Lung (tissue), 13 donors: ENCODE results near the gene PRKCA. TPM values are rescaled to one million over a fixed set of nuclear protein-coding genes. Genes with fewer than 3 reads are reported as not detected.

Experiments
- ATAC-seq: fragments of 200-7000 bp; cut with Tn5 transposase; one replicate; pipeline ENCODE4 v1.9.1; 2020; ENCODE audit warnings: moderate number of reproducible peaks; ENCODE audit not compliant: insufficient read depth, low FRiP score
- DNase-seq, 3 donors: peaks; one replicate each; pipeline ENCODE4 v3.0.0-alpha.2; 2013 to 2017
- H3K27ac ChIP-seq, 2 donors: one replicate each; pipeline ENCODE4 v1.5.1; 2013; ENCODE audit warnings: mild to moderate bottlenecking in 2 of 2, moderate library complexity in 2 of 2, control low read depth in 1 of 2, inconsistent platforms in 1 of 2, low read depth in 1 of 2, low read length in 1 of 2
- H3K27me3 ChIP-seq, 3 donors: one replicate each; pipeline ENCODE4 v1.5.1; 2013; ENCODE audit warnings: low read length in 2 of 3; ENCODE audit not compliant: control insufficient read depth in 3 of 3, insufficient read depth in 3 of 3
- H3K36me3 ChIP-seq, 4 donors: one replicate each; pipeline ENCODE4 v1.5.1; 2013; ENCODE audit warnings: low read length in 4 of 4, mild to moderate bottlenecking in 1 of 4, moderate library complexity in 1 of 4; ENCODE audit not compliant: control insufficient read depth in 4 of 4, insufficient read depth in 4 of 4
- H3K4me1 ChIP-seq, 5 donors: one replicate each; pipeline ENCODE4 v1.5.1; 2013; ENCODE audit warnings: low read length in 5 of 5, mild to moderate bottlenecking in 2 of 5, moderate library complexity in 1 of 5; ENCODE audit not compliant: control insufficient read depth in 5 of 5, insufficient read depth in 5 of 5
- H3K4me3 ChIP-seq: one replicate; pipeline ENCODE4 v1.5.1; 2013; ENCODE audit warnings: mild to moderate bottlenecking, control low read depth, moderate library complexity
- H3K9ac ChIP-seq, 2 donors: one replicate each; pipeline ENCODE4 v1.5.1; 2013; ENCODE audit warnings: low read length in 2 of 2, control low read depth in 1 of 2; ENCODE audit not compliant: insufficient read depth in 1 of 2
- H3K9me3 ChIP-seq, 4 donors: one replicate each; pipeline ENCODE4 v1.5.1; 2013; ENCODE audit warnings: low read length in 3 of 4, mild to moderate bottlenecking in 1 of 4, moderate library complexity in 1 of 4; ENCODE audit not compliant: control insufficient read depth in 4 of 4, insufficient read depth in 3 of 4
- WGBS, 2 donors: extraction: QIAGEN DNeasy Blood & Tissue Kit; methylation state at CpG; one replicate each; pipeline ENCODE4 v1.1.7; 2013; 5-methylcytosine and 5-hydroxymethylcytosine counted together
- polyA plus RNA-seq, 2 donors: library from polyadenylated mRNA; stranded (reverse); fragments of 200-250 nt; gene quantifications; one replicate each; pipeline ENCODE4 v1.2.1, GENCODE V29; 2013
- small RNA-seq: library from RNA; depleted of rRNA; stranded (forward); fragments of <200 nt; gene quantifications from one replicate; pipeline ENCODE3, GENCODE V24; 2014; ENCODE audit warnings: low replicate concordance
- total RNA-seq, 2 donors: library from RNA; depleted of rRNA in 1 of 2; stranded (reverse); fragments of >200 nt in 1 of 2; gene quantifications; one replicate each; pipeline ENCODE4 v1.2.1, GENCODE V29; 2014 to 2021
- TF ChIP-seq, protein P1 (sequence below): IDR thresholded peaks from 2 replicates; pipeline ENCODE4 v1.5.1; 2012; ENCODE audit warnings: mild to moderate bottlenecking; ENCODE audit errors: control extremely low read depth, extremely low read depth
- donor health status: control.
- donor health status: control.
- donor health status: Bipolar disorder and iron deficiency.
- donor health status: healthy.
- donor health status: DM: yes; HTN: yes; CAD: no.

Gene PRKCA
- total and polyA plus RNA-seq, 4 donors, result 3.4 to 34.8 (median 13.8) TPM

- H3K9ac ChIP-seq, result no peak overlapping the region
- DNase-seq (no peak), ATAC-seq (no peak)
- 73 to 78% methylated on average over 8 of the region's 8 CpGs for WGBS, 2 donors
- H3K4me3 ChIP-seq, result no peak overlapping the region
- TF ChIP-seq, protein P1, sequence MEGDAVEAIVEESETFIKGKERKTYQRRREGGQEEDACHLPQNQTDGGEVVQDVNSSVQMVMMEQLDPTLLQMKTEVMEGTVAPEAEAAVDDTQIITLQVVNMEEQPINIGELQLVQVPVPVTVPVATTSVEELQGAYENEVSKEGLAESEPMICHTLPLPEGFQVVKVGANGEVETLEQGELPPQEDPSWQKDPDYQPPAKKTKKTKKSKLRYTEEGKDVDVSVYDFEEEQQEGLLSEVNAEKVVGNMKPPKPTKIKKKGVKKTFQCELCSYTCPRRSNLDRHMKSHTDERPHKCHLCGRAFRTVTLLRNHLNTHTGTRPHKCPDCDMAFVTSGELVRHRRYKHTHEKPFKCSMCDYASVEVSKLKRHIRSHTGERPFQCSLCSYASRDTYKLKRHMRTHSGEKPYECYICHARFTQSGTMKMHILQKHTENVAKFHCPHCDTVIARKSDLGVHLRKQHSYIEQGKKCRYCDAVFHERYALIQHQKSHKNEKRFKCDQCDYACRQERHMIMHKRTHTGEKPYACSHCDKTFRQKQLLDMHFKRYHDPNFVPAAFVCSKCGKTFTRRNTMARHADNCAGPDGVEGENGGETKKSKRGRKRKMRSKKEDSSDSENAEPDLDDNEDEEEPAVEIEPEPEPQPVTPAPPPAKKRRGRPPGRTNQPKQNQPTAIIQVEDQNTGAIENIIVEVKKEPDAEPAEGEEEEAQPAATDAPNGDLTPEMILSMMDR, result no peak
- peaks cover 0 to 9% (median 3%) of the 10 kb centered on the region in 4 donors for H3K9me3 ChIP-seq
- no peaks in the 10 kb centered on the region for H3K27me3 ChIP-seq
- H3K36me3 ChIP-seq, result no peaks in the 10 kb centered on the region
- H3K4me1 ChIP-seq, result no peaks in the 10 kb centered on the region
- H3K27ac ChIP-seq, result no peak overlapping the region
Observed at GRCh38 chr17:66859353-66859752, 556.9 kb downstream of the PRKCA start.

- Histone ChIP-seq H3K9me3 (peaks cover 0 to 9% (median 3%) of the 10 kb centered on the region in 4 donors), H3K27me3 (no peaks in the 10 kb centered on the region), H3K4me3 (no peak overlapping the region), H3K4me1 (no peaks in the 10 kb centered on the region), H3K36me3 (no peaks in the 10 kb centered on the region), H3K9ac (no peak overlapping the region), H3K27ac (no peak overlapping the region)
- WGBS, 2 donors, result 67 to 78% methylated on average over 3 of the region's 3 CpGs
- ATAC-seq (no peak), DNase-seq (no peak)
- TF ChIP-seq, protein P1, result no peak
Observed at GRCh38 chr17:66860204-66860603, 557.8 kb downstream of the PRKCA start.

Small RNA genes lying within 50 kb of the gene (small RNA-seq; reads per million reads assigned to genes)
- gene MIR634, result not detected
- gene RN7SL735P, result not detected
- gene RNA5SP444, result not detected
- gene RNA5SP445, result not detected
- not detected for gene RNU6-928P

Other genes with a start within 250 kb of the PRKCA start
- gene CEP112, start 110.5 kb upstream of the PRKCA start, total RNA-seq, result 10 to 100 TPM; 24.2 to 32.9 TPM
- gene CEP112, start 110.5 kb upstream of the PRKCA start, polyA plus RNA-seq, result 10 to 100 TPM in 1 of 2 donors, 1 to 10 TPM in 1; 5.9 to 13.4 TPM
- 1 to 10 TPM; 3.9 to 5.6 TPM for gene APOH, start 73.2 kb upstream of the PRKCA start, total RNA-seq
- gene APOH, start 73.2 kb upstream of the PRKCA start, polyA plus RNA-seq, result 10 to 100 TPM in 1 of 2 donors, under 1 TPM in 1; 0.39 to 15.4 TPM